PC-9 (cell line): ENCODE measurements around the gene PAF1. TPM values are rescaled to one million over a fixed set of nuclear protein-coding genes. Genes with fewer than 3 reads are reported as not detected.

Experiments
- BruUV-seq: library from RNA; stranded (reverse); fragments of 400-500 nt; replicated peaks from 2 replicates; lab custom pipeline; 2021; lab: Mats Ljungman, UMichigan
- CTCF ChIA-PET: fragments of 300-600 bp; sonication (Branson Sonifier 250); formaldehyde crosslinking; loops from one replicate; lab custom pipeline; 2022; ENCODE audit warnings: antibody characterized with exemption; lab: Charles Lee
- POLR2A ChIA-PET: fragments of 300-600 bp; sonication (Branson Sonifier 250); formaldehyde crosslinking; loops from one replicate; lab custom pipeline; 2022; ENCODE audit warnings: antibody characterized with exemption; ENCODE audit not compliant: unreplicated experiment; lab: Charles Lee
- DNase-seq, 2 experiments: peaks; one replicate each; pipeline versions ENCODE4 v3.0.0 to v3.0.0-alpha.2; 2015 to 2022; ENCODE audit warnings: mixed read lengths in 1 of 2
- H2AFZ ChIP-seq: fragments of 200-600 bp; sonication (generic); 2 replicates; pipeline ENCODE4 v1.8.1; 2017; ENCODE audit warnings: antibody characterized with exemption
- H3F3A ChIP-seq: fragments of 200-600 bp; sonication (generic); 2 replicates; pipeline ENCODE4 v1.8.1; 2017; ENCODE audit warnings: antibody characterized with exemption, mild to moderate bottlenecking, low read depth; ENCODE audit not compliant: insufficient read depth
- H3K27ac ChIP-seq: fragments of 200-600 bp; sonication (generic); 2 replicates; pipeline ENCODE4 v1.6.1; 2016; ENCODE audit warnings: mixed run types
- H3K27me3 ChIP-seq: fragments of 200-600 bp; sonication (generic); 2 replicates; pipeline ENCODE4 v1.6.1; 2016; ENCODE audit warnings: low read depth, mixed run types; ENCODE audit not compliant: insufficient read depth
- H3K36me3 ChIP-seq: fragments of 200-600 bp; sonication (generic); 2 replicates; pipeline ENCODE4 v1.6.1; 2016; ENCODE audit warnings: low read depth, mixed run types
- H3K4me1 ChIP-seq: fragments of 200-600 bp; sonication (generic); replicated peaks from 2 replicates; pipeline ENCODE4 v1.6.1; 2016; ENCODE audit warnings: mixed run types; ENCODE audit not compliant: insufficient read depth
- H3K4me2 ChIP-seq: fragments of 200-600 bp; sonication (generic); 2 replicates; pipeline ENCODE4 v1.6.1; 2017; ENCODE audit warnings: mixed run types
- H3K4me3 ChIP-seq: fragments of 200-600 bp; sonication (generic); 2 replicates; pipeline ENCODE4 v1.6.1; 2016; ENCODE audit warnings: mixed run types
- H3K79me2 ChIP-seq: fragments of 200-600 bp; sonication (generic); 2 replicates; pipeline ENCODE4 v1.6.1; 2017; ENCODE audit warnings: low read depth, mixed run types
- H3K9me2 ChIP-seq: fragments of 200-600 bp; sonication (generic); 2 replicates; pipeline ENCODE4 v1.8.1; 2017; ENCODE audit warnings: mild to moderate bottlenecking; ENCODE audit not compliant: insufficient read depth
- H3K9me3 ChIP-seq: fragments of 200-600 bp; sonication (generic); 2 replicates; pipeline ENCODE4 v1.8.1; 2016; ENCODE audit warnings: low read depth; ENCODE audit not compliant: insufficient read depth
- H4K20me1 ChIP-seq: fragments of 200-600 bp; sonication (generic); 2 replicates; pipeline ENCODE4 v1.8.1; 2017; ENCODE audit not compliant: insufficient read depth
- EZH2 ChIP-seq: fragments of 200-600 bp; sonication (generic); IDR thresholded peaks from 2 replicates; pipeline ENCODE4 v1.8.0; 2017; ENCODE audit warnings: antibody characterized with exemption, low read depth
- intact Hi-C: fragments of 100-400 bp; cut with micrococcal nuclease; formaldehyde crosslinking; loops from one replicate; pipeline ENCODE4 v1.10.0; 2022; ENCODE audit not compliant: unreplicated experiment
- total RNA-seq: library from RNA; stranded (reverse); gene quantifications from 2 replicates; pipeline ENCODE4 v1.2.3, GENCODE V29; 2021
- TF ChIP-seq, protein P1 (sequence below): fragments of 200-600 bp; sonication (generic); conservative IDR thresholded peaks from 2 replicates; pipeline ENCODE4 v1.6.1; 2017; ENCODE audit warnings: mixed run types, antibody characterized with exemption, mild to moderate bottlenecking, moderate library complexity

Gene PAF1
- total RNA-seq, 1 experiment from 2014 or later = 61.1 TPM

GRCh38 chr19:39420769-39421168 is 29.9 kb upstream of the PAF1 start:
- H3K27ac ChIP-seq = no peak overlapping the region
- no peaks in the 10 kb centered on the region for H3K27me3 ChIP-seq
- DNase-seq = no peak
- no peaks in the 10 kb centered on the region for H3K9me3 ChIP-seq
- no peaks in the 10 kb centered on the region for H3K4me1 ChIP-seq
- H3K36me3 ChIP-seq = no peaks in the 10 kb centered on the region
- intact Hi-C loops = no loop called here
- H3K4me2 ChIP-seq = no peak overlapping the region
- H2AFZ ChIP-seq = no peak overlapping the region
- TF ChIP-seq, protein P1, sequence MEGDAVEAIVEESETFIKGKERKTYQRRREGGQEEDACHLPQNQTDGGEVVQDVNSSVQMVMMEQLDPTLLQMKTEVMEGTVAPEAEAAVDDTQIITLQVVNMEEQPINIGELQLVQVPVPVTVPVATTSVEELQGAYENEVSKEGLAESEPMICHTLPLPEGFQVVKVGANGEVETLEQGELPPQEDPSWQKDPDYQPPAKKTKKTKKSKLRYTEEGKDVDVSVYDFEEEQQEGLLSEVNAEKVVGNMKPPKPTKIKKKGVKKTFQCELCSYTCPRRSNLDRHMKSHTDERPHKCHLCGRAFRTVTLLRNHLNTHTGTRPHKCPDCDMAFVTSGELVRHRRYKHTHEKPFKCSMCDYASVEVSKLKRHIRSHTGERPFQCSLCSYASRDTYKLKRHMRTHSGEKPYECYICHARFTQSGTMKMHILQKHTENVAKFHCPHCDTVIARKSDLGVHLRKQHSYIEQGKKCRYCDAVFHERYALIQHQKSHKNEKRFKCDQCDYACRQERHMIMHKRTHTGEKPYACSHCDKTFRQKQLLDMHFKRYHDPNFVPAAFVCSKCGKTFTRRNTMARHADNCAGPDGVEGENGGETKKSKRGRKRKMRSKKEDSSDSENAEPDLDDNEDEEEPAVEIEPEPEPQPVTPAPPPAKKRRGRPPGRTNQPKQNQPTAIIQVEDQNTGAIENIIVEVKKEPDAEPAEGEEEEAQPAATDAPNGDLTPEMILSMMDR = no peak
- no peak for TF ChIP-seq EZH2
- H3K79me2 ChIP-seq = no peaks in the 10 kb centered on the region
- ChIA-PET CTCF (no interaction called here), POLR2A (no interaction called here)
- H3F3A ChIP-seq = no peaks in the 10 kb centered on the region
- no peaks in the 10 kb centered on the region for H3K9me2 ChIP-seq
- H3K4me3 ChIP-seq = no peak overlapping the region
- no peaks in the 10 kb centered on the region for H4K20me1 ChIP-seq
- BruUV-seq = no TSS peak

DNA sequence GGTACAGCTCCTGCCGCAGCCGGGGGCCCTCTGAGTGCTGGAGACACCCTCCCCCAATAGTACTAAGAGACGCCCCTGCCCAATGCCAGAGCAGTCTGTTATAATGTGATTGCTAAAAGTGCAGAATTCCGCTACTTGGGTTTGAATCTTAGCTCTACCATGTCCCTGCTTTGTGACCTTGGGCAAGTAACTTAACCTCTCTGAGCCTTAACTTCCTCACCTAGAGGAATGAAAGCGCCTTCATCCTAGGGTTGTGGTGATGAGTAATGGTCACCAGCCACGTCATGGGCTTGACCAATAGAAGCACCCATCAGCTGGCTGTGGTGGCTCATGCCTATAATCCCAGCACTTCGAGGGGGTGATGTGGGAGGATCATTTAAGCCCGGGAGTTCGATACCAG is 28.1 kb upstream of the PAF1 start:
- Histone ChIP-seq H3K36me3 (no peaks in the 10 kb centered on the region), H2AFZ (no peak overlapping the region), H3K27me3 (no peaks in the 10 kb centered on the region), H3K27ac (no peak overlapping the region), H3K9me3 (no peaks in the 10 kb centered on the region), H3K4me1 (0 out of 2 replicates have a peak, but pooled peaks cover 1% of the 10 kb centered on the region), H4K20me1 (no peaks in the 10 kb centered on the region), H3K4me2 (no peak overlapping the region), H3K4me3 (no peak overlapping the region), H3K79me2 (no peaks in the 10 kb centered on the region), H3F3A (peaks cover 8% of the 10 kb centered on the region; the same call in 1 of the 2 replicates), H3K9me2 (no peaks in the 10 kb centered on the region)
- ChIA-PET POLR2A (interaction anchor here (0.6 to 0.7 kb wide), 2 partner anchors 15 to 66 kb away, joined by 3 read pairs; no protein-coding TSS in a partner anchor), CTCF (no interaction called here)
- DNase-seq = peak in 1 of 2 experiments; percentile 6
- TF ChIP-seq, protein P1 = no peak
- TF ChIP-seq EZH2 = no peak
- no TSS peak for BruUV-seq
- intact Hi-C loops = no loop called here

- Histone ChIP-seq H3K4me3 (no peak overlapping the region), H4K20me1 (no peaks in the 10 kb centered on the region), H3K36me3 (no peaks in the 10 kb centered on the region), H3K4me1 (0 out of 2 replicates have a peak, but pooled peaks cover 4% of the 10 kb centered on the region), H3K4me2 (no peak overlapping the region), H3K27me3 (no peaks in the 10 kb centered on the region), H3K79me2 (no peaks in the 10 kb centered on the region), H3F3A (peaks cover 12% of the 10 kb centered on the region; the same call in 1 of the 2 replicates), H3K27ac (no peak overlapping the region), H2AFZ (no peak overlapping the region), H3K9me2 (no peaks in the 10 kb centered on the region), H3K9me3 (no peaks in the 10 kb centered on the region)
- ChIA-PET POLR2A (interaction anchor here (0.6 kb wide), 1 partner anchor 20 kb away, joined by 4 read pairs; no protein-coding TSS in a partner anchor), CTCF (no interaction called here)
- BruUV-seq = no TSS peak
- intact Hi-C loops = no loop called here
- TF ChIP-seq, protein P1 = no peak
- no peak for TF ChIP-seq EZH2
- DNase-seq = peak in 1 of 2 experiments; percentile 12
Measured at GRCh38 chr19:39417463-39418181, 26.7 kb upstream of the PAF1 start.
